Esophagus muscularis mucosa (tissue), 3 donors: ENCODE data around the gene ZC2HC1C.

Experiments used
- CTCF ChIP-seq, 3 experiments: fragments of 200-600 bp in 2 of 3; fragments of 450-650 bp in 1 of 3; sonication (generic) in 2 of 3; IDR thresholded peaks; one replicate each; pipeline ENCODE4 v1.5.1; 2017 to 2019; ENCODE audit warnings: antibody characterized with exemption in 3 of 3, mild to moderate bottlenecking in 2 of 3, moderate library complexity in 1 of 3
- POLR2A ChIP-seq: fragments of 450-650 bp; IDR thresholded peaks from one replicate; pipeline ENCODE4 v1.6.1; 2017; ENCODE audit warnings: antibody characterized with exemption, moderate library complexity, mild to moderate bottlenecking, low read depth
- POLR2AphosphoS5 ChIP-seq, 2 donors: sonication (generic); formaldehyde crosslinking; IDR thresholded peaks; one replicate each; pipeline ENCODE4 v1.6.1; 2017; ENCODE audit warnings: antibody characterized with exemption in 2 of 2

GRCh38 chr14:75054421-75054820, 15.0 kb upstream of the ZC2HC1C start:
- TF ChIP-seq POLR2A, result no peak
- no peak for TF ChIP-seq CTCF (IDR thresholded peaks at IDR 0.05)
- no peak for TF ChIP-seq POLR2AphosphoS5 (IDR thresholded peaks at IDR 0.05)
